ENCODE measurements around the gene C3orf20. TPM values are rescaled to one million over a fixed set of nuclear protein-coding genes. Genes with fewer than 3 reads are reported as not detected.

Gene C3orf20
- total RNA-seq, 4 donors from 2014 or later = not detected

DNA sequence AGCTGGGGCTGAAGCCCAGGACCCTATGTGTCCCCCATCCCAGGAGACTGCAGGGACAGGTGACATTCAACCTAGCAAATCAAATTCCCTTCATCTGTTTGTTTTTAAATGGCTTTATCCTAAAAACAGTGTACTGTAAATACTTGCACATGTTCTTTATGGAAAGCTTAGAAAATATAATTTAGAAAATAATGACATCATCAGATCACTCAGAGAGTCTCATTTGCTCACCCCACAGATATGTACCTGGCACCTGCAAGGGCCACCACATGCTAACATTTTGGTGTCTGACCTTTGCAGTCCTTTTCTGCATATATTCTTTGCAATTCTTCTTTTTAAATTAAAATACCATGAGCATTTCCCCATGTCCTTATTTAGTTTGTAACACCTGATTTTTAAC is 85.2 kb downstream of the C3orf20 start:
- H3K4me3 ChIP-seq = no peak overlapping the region
- no peaks in the 10 kb centered on the region for H3K4me1 ChIP-seq
- no peak for TF ChIP-seq EP300 (IDR thresholded peaks at IDR 0.05)
- no peak for TF ChIP-seq POLR2A (IDR thresholded peaks at IDR 0.05)
- TF ChIP-seq, protein P1, sequence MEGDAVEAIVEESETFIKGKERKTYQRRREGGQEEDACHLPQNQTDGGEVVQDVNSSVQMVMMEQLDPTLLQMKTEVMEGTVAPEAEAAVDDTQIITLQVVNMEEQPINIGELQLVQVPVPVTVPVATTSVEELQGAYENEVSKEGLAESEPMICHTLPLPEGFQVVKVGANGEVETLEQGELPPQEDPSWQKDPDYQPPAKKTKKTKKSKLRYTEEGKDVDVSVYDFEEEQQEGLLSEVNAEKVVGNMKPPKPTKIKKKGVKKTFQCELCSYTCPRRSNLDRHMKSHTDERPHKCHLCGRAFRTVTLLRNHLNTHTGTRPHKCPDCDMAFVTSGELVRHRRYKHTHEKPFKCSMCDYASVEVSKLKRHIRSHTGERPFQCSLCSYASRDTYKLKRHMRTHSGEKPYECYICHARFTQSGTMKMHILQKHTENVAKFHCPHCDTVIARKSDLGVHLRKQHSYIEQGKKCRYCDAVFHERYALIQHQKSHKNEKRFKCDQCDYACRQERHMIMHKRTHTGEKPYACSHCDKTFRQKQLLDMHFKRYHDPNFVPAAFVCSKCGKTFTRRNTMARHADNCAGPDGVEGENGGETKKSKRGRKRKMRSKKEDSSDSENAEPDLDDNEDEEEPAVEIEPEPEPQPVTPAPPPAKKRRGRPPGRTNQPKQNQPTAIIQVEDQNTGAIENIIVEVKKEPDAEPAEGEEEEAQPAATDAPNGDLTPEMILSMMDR (IDR thresholded peaks at IDR 0.05) = no peak
- H3K36me3 ChIP-seq = no peaks in the 10 kb centered on the region
- H3K27ac ChIP-seq = no peak overlapping the region
- H3K27me3 ChIP-seq = no peaks in the 10 kb centered on the region
- no peak for DNase-seq (ENCODE audit: low spot score in 2 of 2)
- H3K9me3 ChIP-seq = no peaks in the 10 kb centered on the region

DNA sequence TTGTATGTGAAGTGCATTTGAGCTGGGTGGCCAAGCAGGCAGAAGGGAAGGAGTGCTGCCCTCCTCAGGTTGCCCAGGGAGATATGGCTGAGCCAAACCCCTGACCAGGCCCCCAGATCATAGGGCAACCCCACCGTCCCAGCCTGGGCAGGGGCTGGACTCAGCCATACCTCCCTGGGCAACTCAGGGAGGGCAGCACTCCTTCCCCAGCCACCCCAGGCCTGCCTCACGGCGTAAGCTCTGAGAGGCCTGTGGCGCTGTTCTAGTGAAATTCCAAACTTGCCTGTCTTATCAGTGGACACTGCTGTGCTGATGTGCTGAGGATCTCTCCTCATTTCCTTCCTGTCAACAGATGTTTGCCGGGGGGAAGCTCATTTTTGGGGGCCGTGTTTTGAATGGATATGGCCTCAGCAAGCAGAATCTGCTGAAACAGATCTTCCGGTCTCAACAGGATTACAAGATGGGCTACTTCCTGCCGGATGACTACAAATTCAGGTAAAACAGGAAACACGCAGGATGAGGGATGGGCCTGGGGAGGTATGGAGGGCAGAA is 86.3 kb downstream of the C3orf20 start:
- H3K36me3 ChIP-seq = no peaks in the 10 kb centered on the region
- 48 to 61% methylated on average over 9 of the region's 9 CpGs for WGBS, 2 donors
- H3K27me3 ChIP-seq = no peaks in the 10 kb centered on the region
- TF ChIP-seq POLR2A (IDR thresholded peaks at IDR 0.05) (no peak), EP300 (IDR thresholded peaks at IDR 0.05) (no peak)
- TF ChIP-seq, protein P1 (IDR thresholded peaks at IDR 0.05) = no peak
- H3K4me1 ChIP-seq = no peaks in the 10 kb centered on the region
- no peaks in the 10 kb centered on the region for H3K9me3 ChIP-seq
- H3K27ac ChIP-seq = no peak overlapping the region
- no peak overlapping the region for H3K4me3 ChIP-seq
- no peak for DNase-seq (ENCODE audit: low spot score in 2 of 2)

DNA sequence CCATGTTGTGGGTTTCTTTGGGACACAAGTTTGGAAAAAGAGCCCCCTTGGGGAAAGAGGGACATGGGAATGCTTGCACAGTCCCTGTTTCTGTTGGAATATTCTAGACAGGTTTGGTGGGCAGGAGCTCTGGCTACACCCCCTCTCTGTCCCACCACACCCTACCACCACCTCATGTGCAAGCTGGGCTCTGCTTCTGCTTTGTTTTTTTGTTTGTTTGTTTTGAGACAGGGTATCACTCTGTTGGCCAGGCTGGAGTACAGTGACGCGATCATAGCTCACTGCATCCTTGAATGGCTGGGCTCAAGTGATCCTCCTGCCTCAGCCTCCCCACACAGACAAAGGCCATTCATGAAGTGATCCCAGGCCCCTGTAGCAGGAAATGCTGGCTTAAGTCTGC is 86.9 kb downstream of the C3orf20 start:
- TF ChIP-seq, protein P1 (IDR thresholded peaks at IDR 0.05) = no peak
- TF ChIP-seq EP300 (IDR thresholded peaks at IDR 0.05) (no peak), POLR2A (IDR thresholded peaks at IDR 0.05) (no peak)
- H3K36me3 ChIP-seq = no peaks in the 10 kb centered on the region
- no peak for DNase-seq (ENCODE audit: low spot score in 2 of 2)
- H3K27ac ChIP-seq = no peak overlapping the region
- H3K27me3 ChIP-seq = no peaks in the 10 kb centered on the region
- WGBS, 2 donors = 85 to 93% methylated on average over 2 of the region's 2 CpGs
- H3K4me3 ChIP-seq = no peak overlapping the region
- no peaks in the 10 kb centered on the region for H3K9me3 ChIP-seq
- no peaks in the 10 kb centered on the region for H3K4me1 ChIP-seq

DNA sequence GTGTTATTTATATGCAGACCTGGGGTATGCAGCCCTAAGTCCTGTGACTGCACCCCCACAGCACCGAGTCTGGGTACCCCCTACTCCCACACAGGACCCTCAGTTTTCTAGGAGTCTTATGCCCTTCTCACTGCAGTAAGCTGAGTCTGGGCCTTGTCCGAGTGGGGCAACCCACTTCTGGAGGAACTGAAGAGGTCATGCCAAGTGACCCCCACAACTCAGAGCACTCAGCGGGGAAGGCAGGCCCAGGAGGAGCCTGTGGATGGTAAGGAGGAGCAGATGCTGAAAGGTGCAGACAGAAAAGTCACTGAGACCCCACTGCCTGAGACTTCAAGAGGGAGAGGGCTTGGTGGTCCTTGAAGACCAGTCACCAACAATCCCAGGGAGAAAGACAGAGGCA is 87.8 kb downstream of the C3orf20 start:
- Histone ChIP-seq H3K9me3 (no peaks in the 10 kb centered on the region), H3K4me1 (no peaks in the 10 kb centered on the region), H3K27me3 (no peaks in the 10 kb centered on the region), H3K4me3 (no peak overlapping the region), H3K36me3 (no peaks in the 10 kb centered on the region), H3K27ac (no peak overlapping the region)
- WGBS, 2 donors = 83 to 85% methylated on average over 3 of the region's 3 CpGs
- no peak for TF ChIP-seq POLR2A (IDR thresholded peaks at IDR 0.05)
- DNase-seq (ENCODE audit: low spot score in 2 of 2) = no peak

DNA sequence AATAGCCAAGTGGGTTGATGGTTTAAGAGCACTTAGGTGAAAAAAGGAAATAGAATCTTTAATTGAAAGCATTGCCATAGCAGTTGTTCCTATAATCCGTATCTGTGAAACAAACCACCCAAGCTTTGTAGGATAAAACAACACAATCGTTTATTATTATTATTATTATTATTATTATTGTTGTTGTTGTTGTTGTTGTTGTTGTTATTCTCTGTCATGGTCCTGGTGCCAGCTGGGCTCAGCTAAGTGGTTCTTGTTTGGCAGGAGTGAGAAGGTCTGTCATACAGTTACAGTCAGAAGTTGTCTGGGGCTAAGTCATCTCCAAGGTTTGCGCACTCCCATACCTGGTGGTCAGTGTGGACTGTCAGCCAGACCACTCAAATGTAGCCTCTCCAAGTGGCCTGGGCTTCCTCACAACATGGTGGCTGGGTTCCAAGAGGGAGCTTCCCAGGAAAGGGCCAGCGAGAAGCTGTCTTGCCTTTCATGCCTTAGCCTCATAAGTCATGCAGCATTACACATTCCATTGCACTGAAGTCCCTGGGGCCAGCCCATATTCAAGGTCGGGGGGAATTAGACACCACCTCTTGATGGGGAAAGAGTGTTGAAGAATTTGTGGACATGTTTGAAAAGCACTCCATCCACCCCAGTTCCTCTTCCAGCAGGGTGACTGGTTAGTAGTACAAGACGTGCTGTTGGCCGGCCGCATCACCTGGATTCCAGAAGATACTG is 89.6 kb downstream of the C3orf20 start:
- 84 to 92% methylated on average over 8 of the region's 8 CpGs for WGBS, 2 donors
- Histone ChIP-seq H3K4me1 (no peaks in the 10 kb centered on the region), H3K9me3 (no peaks in the 10 kb centered on the region), H3K27me3 (no peaks in the 10 kb centered on the region), H3K36me3 (no peaks in the 10 kb centered on the region), H3K4me3 (no peak overlapping the region), H3K27ac (no peak overlapping the region)
- DNase-seq (ENCODE audit: low spot score in 2 of 2) = no peak
- no peak for TF ChIP-seq POLR2A (IDR thresholded peaks at IDR 0.05)
- TF ChIP-seq, protein P1 (IDR thresholded peaks at IDR 0.05) = no peak
- TF ChIP-seq EP300 (IDR thresholded peaks at IDR 0.05) = no peak

Measured in tibial nerve (tissue), 4 donors.